ENCODE data around the gene RHBG. TPM values are rescaled to one million over a fixed set of nuclear protein-coding genes. Genes with fewer than 3 reads are reported as not detected.
"Not testable (repeated sequence)": the region's sequence is repeated elsewhere in the genome, so short reads cannot be mapped to it uniquely, and the experiment has no call there.

RHBG gene, protein sequence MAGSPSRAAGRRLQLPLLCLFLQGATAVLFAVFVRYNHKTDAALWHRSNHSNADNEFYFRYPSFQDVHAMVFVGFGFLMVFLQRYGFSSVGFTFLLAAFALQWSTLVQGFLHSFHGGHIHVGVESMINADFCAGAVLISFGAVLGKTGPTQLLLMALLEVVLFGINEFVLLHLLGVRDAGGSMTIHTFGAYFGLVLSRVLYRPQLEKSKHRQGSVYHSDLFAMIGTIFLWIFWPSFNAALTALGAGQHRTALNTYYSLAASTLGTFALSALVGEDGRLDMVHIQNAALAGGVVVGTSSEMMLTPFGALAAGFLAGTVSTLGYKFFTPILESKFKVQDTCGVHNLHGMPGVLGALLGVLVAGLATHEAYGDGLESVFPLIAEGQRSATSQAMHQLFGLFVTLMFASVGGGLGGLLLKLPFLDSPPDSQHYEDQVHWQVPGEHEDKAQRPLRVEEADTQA
- not detected for total RNA-seq

DNA sequence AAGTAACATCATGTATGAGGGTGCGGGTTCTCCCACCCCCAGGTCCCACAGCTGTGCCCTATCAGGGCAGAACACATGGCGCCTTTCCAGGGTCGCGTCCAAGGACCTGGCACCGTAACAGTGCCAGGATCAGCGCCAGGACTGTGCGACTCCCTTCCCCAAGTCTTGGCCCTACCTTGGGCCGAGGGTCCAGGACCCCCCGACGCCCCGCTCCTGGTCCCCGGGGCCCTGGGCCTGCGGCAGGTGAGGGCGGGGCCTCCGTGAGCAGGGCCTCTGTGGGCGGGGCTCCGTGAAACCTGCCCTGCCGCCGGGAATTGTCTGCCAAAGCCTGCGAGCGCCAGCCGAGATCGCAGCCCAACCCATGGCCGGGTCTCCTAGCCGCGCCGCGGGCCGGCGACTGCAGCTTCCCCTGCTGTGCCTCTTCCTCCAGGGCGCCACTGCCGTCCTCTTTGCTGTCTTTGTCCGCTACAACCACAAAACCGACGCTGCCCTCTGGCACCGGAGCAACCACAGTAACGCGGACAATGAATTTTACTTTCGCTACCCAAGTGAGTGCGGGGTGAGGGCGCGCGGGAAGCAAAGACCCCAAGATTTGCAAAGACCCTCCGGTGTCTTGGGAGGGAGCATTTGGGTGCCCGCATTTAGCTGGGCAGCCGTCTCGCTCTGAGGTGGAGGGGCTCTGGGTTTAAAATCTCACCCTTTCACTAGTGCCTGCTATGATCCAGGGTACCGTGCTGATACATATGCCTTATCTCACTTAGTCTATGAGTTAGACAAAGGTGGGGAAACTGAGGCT lies at the start of gene RHBG:
Gene RHBG, plus strand, starts transcription at position 323 of the 796 bp plus-strand sequence. Its CDS starts 39 bp downstream, at position 362.
- peaks cover 27% of the 10 kb centered on the region for H3K4me1 ChIP-seq (ENCODE audit: insufficient read depth, low read length)
- H3K9me3 ChIP-seq (ENCODE audit: low read depth, low read length) = no peaks in the 10 kb centered on the region
- peaks cover 26% of the 10 kb centered on the region for H3K27me3 ChIP-seq (ENCODE audit: insufficient read depth, low read length)
- H3K4me3 ChIP-seq (ENCODE audit: low read length) = peak within 1 kb of the TSS; percentile 8

DNA sequence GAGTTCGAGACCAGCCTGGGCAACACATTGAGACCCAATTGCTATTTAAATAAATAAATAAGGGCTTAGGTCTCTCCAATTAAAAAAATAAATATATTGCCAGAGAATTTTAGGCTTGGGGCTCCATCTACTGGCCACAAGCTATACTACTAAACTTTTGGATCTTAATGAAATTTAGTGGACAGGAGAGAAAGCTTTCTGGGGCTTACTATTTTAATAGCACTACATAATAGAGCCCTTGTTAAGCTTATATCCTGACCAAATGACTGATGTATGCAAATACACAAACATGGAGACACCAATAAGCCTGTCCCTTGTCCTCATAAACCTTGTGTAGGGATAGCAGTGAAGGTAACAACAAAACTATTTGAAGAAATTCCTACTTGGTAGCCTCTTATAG lies 49.3 kb upstream of the RHBG start:
- Histone ChIP-seq H3K4me1 (ENCODE audit: insufficient read depth, low read length) (no peaks in the 10 kb centered on the region), H3K9me3 (ENCODE audit: low read depth, low read length) (no peaks in the 10 kb centered on the region), H3K27me3 (ENCODE audit: insufficient read depth, low read length) (no peaks in the 10 kb centered on the region), H3K4me3 (ENCODE audit: low read length) (no peak overlapping the region)

DNA sequence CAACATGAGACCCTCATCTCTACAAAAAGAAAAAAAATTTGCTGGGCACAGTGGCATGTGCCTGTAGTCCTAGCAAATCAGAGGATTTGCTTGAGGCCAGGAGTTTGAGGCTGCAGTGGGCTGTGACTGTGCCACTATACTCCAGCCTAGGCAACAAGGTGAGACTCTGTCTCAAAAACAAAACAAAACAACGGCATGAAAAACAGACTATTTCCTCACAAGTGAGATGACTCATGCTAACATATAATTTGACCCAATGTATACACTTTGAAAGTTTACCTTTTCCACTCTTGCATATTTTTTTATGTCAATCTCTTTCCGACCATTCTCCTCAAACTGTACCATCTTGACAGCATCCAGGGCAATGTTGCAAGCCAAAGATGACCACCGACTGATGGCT lies 48.5 kb upstream of the RHBG start:
- Histone ChIP-seq H3K27me3 (ENCODE audit: insufficient read depth, low read length) (no peaks in the 10 kb centered on the region), H3K9me3 (ENCODE audit: low read depth, low read length) (no peaks in the 10 kb centered on the region), H3K4me3 (ENCODE audit: low read length) (no peak overlapping the region), H3K4me1 (ENCODE audit: insufficient read depth, low read length) (no peaks in the 10 kb centered on the region)

DNA sequence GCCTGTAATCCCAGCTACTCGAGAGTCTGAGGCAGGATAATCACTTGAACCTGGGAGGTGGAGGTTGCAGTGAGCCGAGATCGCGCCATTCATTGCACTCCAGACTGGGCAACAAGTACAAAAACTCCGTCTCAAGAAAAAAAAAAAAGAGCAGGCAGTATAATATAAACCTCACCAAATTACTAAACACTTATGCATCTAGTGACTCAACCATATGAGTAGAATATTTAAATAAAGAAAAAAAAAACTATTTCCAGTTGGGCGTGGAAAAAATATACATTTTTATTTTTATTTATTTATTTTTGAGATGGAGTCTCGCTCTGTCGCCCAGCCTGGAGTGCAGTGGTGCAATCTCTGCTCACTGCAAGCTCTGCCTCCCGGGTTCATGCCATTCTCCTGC lies 45.8 kb upstream of the RHBG start:
- H3K4me3 ChIP-seq (ENCODE audit: low read length) = not testable (repeated sequence)

DNA sequence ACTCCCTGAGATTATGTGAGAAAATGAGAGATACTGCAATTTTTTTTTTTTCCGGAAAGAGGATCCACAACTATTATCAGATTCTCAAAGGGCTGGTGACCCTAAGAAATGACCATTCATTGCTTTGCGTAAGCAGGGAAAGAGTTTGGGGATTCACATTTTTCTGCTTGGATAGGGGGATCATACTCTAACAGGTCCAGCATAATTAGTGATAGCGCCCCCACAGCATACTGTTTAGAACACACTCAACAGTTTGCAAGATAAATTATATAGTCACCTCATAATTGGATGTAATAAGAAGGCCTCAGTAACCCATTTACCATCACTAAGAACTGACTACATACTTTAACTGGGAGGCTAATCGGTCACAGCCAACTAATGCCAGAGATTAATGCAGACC lies 32.8 kb upstream of the RHBG start:
- Histone ChIP-seq H3K9me3 (ENCODE audit: low read depth, low read length) (no peaks in the 10 kb centered on the region), H3K4me3 (ENCODE audit: low read length) (no peak overlapping the region)

More for the DNA sequence above, 45.8 kb upstream of the RHBG start:
- H3K4me1 ChIP-seq (ENCODE audit: insufficient read depth, low read length); H3K27me3 ChIP-seq (ENCODE audit: insufficient read depth, low read length); H3K9me3 ChIP-seq (ENCODE audit: low read depth, low read length): not testable (repeated sequence)

DNA sequence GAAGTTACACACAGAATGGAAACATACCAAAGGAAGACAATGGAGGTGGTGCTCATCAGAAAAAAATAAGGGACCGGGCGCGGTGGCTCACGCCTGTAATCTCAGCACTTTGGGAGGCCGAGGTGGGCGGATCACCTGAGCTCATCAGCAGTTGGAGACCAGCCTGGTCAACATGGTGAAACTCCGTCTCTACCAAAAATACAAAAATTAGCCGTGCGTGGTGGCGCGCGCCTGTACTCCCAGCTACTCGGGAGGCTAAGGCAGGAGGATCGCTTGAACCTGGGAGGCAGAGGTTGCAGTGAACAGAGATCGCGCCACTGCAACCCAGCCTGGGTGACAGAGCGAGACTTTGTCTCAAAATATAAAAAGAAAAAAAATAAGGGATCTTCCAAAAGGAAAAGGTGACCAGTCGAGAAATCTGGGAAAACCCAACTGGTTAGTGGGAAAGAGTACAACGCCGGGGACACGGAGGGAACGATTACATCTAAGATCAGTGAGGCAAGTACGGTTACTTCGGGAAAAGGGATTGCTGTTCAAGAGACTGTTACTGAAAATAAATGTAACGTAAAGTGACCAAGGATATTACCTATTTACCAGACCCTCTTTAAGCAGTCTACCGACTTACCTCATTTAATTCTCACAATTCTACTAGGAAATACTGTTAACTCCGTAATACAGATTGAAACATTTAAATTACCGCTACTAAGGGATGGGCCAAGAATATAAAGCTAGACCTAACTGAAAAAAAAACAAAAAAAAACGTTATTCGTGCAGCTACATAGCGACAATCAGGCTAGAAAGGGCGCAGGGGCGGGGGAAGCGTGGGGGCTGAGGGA lies 31.7 kb upstream of the RHBG start:
- H3K4me1 ChIP-seq (ENCODE audit: insufficient read depth, low read length) = peaks cover 17% of the 10 kb centered on the region
- H3K4me3 ChIP-seq (ENCODE audit: low read length) = peak overlapping the region; percentile 82
- no peaks in the 10 kb centered on the region for H3K27me3 ChIP-seq (ENCODE audit: insufficient read depth, low read length)
- H3K9me3 ChIP-seq (ENCODE audit: low read depth, low read length) = no peaks in the 10 kb centered on the region

More for the DNA sequence above, 32.8 kb upstream of the RHBG start:
- Histone ChIP-seq H3K4me1 (ENCODE audit: insufficient read depth, low read length) (peaks cover 17% of the 10 kb centered on the region), H3K27me3 (ENCODE audit: insufficient read depth, low read length) (no peaks in the 10 kb centered on the region)

DNA sequence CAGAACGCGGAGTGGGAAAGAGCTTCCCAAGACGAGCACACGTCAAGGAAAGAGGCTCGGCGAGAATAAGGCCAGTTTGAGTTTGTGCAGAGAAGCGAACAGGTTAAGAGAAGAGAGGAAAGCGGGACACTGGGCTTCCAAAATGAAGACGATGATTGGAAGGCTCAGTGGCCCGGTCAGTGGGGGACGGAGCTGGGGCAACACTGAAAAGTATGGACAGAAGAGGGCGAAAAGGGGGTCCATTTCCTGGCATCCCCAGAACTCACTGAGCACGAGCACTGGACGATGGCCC lies 31.2 kb upstream of the RHBG start:
- Histone ChIP-seq H3K27me3 (ENCODE audit: insufficient read depth, low read length) (no peaks in the 10 kb centered on the region), H3K4me3 (ENCODE audit: low read length) (peak overlapping the region; percentile 82), H3K4me1 (ENCODE audit: insufficient read depth, low read length) (peaks cover 17% of the 10 kb centered on the region), H3K9me3 (ENCODE audit: low read depth, low read length) (no peaks in the 10 kb centered on the region)

DNA sequence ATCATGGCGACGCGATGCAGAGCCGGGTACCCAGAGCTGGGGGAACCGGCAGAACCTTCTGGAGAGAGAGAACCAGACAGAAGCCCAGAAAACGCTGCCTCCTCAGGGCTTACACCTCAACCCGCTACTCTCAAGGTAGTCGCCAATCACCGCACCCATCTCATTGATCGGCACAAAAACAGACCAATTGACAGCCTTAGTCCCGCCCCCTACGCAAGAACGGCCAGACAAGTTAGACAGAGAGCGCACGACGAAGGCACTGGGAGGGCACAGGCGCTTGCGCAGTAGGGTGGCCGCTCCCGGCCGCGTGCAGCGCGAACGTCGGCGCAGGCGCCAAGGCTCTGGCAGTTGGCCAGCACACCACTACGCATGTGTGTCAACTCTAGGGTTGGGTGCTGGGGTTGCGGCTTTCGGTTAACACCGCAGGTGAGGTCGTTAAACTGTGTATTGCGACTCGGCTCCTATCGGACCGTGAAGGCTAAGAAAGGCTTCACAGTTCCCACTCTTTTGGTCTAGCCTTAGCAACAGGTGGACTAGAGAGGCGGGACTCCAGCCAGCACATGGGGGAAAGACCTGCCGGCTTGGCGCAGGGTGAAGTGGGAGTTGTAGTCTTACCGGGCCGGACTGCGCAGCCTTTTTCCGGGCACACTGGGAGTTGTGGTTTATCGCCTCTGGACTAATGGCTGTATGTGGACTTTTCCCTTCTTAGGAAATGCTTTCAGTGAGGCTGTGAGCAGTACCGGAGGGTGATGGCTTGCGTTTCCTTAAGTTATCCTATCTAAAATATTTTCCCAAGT lies 30.6 kb upstream of the RHBG start, which contains the start of the genes CCT3 and TSACC:
Gene CCT3, minus strand, starts transcription at position 113 of the 797 bp plus-strand sequence. Its CDS starts 108 bp downstream, at position 5.
Gene TSACC, plus strand, starts transcription at position 347 of the 797 bp plus-strand sequence. CDS start 1,232 bp downstream, outside the sequence.
- peaks cover 17% of the 10 kb centered on the region for H3K4me1 ChIP-seq (ENCODE audit: insufficient read depth, low read length)
- no peaks in the 10 kb centered on the region for H3K27me3 ChIP-seq (ENCODE audit: insufficient read depth, low read length)
- no peaks in the 10 kb centered on the region for H3K9me3 ChIP-seq (ENCODE audit: low read depth, low read length)
- H3K4me3 ChIP-seq (ENCODE audit: low read length) = peak within 1 kb of the TSS; percentile 82

DNA sequence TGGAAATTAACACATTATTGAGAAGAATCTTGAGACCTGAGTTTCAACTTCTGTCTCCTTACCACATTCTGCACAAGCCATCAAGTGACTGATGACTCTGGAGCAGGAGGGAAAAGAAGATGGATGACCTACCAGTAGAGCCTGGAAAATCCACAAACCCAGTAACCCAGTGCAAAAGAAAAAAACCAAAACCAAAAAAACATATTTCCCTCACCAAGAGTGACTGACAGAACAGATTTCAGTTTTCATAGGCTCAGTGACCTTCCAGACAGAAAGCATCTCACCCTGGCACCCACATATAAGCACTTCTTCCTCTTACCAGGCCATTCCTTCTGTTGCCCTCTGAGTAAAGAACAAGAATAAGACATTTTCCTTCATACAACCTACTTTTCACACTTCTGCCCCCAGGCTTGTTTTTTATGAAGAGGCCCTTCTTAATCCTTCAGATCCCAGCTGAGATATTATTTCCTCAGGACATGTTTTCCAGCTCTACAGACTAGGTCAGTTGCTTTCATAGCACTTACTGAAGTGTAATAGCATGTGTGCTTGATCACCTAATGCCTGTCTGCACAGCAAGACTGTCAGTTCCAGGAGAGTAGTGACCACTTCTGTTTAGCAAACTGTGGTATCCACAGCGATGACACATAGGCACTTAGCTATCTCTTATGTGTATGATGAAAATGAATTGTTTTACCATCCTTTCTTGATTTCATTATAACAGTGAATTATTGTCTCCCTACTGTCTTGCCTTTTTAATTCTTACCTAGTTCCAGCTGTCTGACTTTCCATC lies 26.6 kb upstream of the RHBG start:
- H3K27me3 ChIP-seq (ENCODE audit: insufficient read depth, low read length) = no peaks in the 10 kb centered on the region
- peaks cover 4% of the 10 kb centered on the region for H3K4me1 ChIP-seq (ENCODE audit: insufficient read depth, low read length)
- no peaks in the 10 kb centered on the region for H3K9me3 ChIP-seq (ENCODE audit: low read depth, low read length)
- H3K4me3 ChIP-seq (ENCODE audit: low read length) = no peak overlapping the region

DNA sequence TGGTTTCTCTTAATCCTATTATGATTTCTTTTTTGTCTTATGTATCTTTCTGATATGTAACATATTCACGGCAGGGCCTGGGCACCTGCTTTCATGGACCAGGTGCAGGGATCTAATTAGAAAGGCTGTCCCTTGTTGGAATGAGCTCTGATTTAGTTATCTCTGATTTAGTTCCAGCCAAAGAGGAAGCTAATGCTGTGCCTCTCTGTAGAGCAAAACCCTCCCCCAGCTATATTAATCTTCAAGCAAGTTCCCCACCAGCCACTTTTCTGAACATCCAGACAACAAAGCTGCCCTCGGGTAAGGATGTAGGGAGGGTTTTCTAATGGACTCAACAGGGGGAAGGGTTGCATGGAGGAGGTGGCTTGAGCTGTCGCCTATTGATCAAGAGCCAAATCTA lies 24.6 kb upstream of the RHBG start:
- no peaks in the 10 kb centered on the region for H3K9me3 ChIP-seq (ENCODE audit: low read depth, low read length)
- H3K4me3 ChIP-seq (ENCODE audit: low read length) = no peak overlapping the region
- no peaks in the 10 kb centered on the region for H3K4me1 ChIP-seq (ENCODE audit: insufficient read depth, low read length)
- H3K27me3 ChIP-seq (ENCODE audit: insufficient read depth, low read length) = no peaks in the 10 kb centered on the region

DNA sequence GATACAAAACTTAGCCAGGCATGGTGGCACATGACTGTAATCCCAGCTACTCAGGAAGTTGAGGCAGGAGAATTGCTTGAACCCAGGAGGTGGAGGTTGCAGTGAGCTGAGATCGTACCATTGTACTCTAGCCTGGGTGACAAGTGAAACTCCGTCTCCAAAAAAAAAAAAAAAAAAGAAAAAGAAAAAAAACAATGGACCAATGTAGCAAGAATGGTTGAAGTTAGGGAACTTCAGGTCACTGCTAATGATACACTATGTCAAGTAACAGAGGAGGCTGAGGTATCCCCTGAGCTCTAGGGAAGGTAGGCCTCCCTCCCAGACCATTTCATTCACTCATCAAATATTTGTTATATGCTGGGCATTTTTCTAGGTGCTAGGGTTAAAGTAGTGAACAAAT lies 23.0 kb upstream of the RHBG start:
- H3K9me3 ChIP-seq (ENCODE audit: low read depth, low read length); H3K27me3 ChIP-seq (ENCODE audit: insufficient read depth, low read length); H3K4me3 ChIP-seq (ENCODE audit: low read length); H3K4me1 ChIP-seq (ENCODE audit: insufficient read depth, low read length): not testable (repeated sequence)

DNA sequence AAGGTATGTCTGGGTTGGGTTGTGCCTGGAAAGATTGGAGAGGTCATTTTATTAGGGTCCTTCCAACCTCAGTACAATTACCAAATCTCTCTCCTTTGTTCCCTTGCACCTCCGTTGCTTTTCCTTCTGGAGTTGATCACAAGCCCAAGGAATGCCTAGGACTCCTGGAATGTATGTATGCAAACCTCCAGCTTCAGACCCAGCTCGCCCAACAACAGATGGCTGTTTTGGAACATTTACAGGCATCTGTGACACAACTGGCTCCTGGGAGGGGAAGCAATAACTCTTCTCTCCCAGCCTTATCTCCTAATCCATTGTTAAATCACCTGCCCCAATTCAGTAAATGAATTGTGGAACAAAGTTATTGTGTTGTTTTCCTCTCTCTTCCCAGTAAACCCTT lies 22.4 kb upstream of the RHBG start:
- peaks cover 3% of the 10 kb centered on the region for H3K27me3 ChIP-seq (ENCODE audit: insufficient read depth, low read length)
- H3K4me3 ChIP-seq (ENCODE audit: low read length) = no peak overlapping the region
- H3K9me3 ChIP-seq (ENCODE audit: low read depth, low read length) = no peaks in the 10 kb centered on the region
- no peaks in the 10 kb centered on the region for H3K4me1 ChIP-seq (ENCODE audit: insufficient read depth, low read length)

DNA sequence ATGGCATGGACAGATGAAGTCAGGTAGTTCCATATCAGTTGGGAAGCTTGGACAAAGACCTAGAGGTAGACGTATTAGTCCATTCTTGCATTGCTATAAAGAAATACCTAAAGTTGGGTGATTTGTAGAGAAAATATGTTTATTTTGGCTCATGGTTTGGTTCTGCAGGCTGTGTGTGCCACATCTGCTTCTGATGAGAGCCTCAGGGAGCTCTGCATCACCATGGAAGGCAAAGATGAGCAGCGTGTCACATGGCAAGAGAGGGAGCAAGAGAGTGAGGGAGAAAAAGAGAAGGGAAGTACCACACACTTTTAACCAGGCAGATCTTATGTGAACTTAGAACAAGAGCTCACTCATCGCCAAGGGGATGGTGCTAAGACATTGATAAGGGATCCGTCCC lies 21.7 kb upstream of the RHBG start:
- Histone ChIP-seq H3K4me1 (ENCODE audit: insufficient read depth, low read length) (no peaks in the 10 kb centered on the region), H3K4me3 (ENCODE audit: low read length) (no peak overlapping the region), H3K27me3 (ENCODE audit: insufficient read depth, low read length) (peaks cover 3% of the 10 kb centered on the region), H3K9me3 (ENCODE audit: low read depth, low read length) (no peaks in the 10 kb centered on the region)

Data from mononuclear cell (primary cell).